ENCODE measurements around the gene TNNC2. TPM values are rescaled to one million over a fixed set of nuclear protein-coding genes. Genes with fewer than 3 reads are reported as not detected.
A peak's percentile ranks its signal among the peaks of the same experiment; 100 is the strongest.

Gene TNNC2
- total and polyA plus RNA-seq, 9 of the 15 experiments (the other 6 are each of a cell fraction or from before 2014, with no cell fraction given): not detected

DNA sequence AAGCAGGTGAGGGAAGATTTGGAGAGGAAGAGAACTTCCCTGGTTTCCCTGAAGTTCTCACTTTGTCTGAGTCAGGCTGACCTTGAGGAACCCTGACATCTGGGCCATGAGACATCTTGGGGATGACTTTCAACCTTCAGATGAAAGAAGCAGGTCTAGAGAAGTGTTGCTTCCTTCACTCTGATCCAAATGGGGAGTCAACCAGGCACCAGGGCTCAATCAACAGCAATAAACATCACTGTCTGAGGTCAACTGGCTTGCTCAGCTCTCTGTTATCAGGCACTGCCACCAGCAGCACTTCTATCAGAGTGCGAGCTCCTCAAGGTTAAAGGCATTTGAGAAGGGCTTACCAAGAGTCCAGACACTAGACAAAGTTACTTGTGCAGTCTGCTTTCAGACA, 23.8 kb upstream of the TNNC2 start (continued):
- TF ChIP-seq GABPB1 (CRISPR knock-in tag; IDR thresholded peaks at IDR 0.05): 0 out of 2 replicates have a peak, but pooled peaks have one; percentile 22
- TF ChIP-seq, protein P1, sequence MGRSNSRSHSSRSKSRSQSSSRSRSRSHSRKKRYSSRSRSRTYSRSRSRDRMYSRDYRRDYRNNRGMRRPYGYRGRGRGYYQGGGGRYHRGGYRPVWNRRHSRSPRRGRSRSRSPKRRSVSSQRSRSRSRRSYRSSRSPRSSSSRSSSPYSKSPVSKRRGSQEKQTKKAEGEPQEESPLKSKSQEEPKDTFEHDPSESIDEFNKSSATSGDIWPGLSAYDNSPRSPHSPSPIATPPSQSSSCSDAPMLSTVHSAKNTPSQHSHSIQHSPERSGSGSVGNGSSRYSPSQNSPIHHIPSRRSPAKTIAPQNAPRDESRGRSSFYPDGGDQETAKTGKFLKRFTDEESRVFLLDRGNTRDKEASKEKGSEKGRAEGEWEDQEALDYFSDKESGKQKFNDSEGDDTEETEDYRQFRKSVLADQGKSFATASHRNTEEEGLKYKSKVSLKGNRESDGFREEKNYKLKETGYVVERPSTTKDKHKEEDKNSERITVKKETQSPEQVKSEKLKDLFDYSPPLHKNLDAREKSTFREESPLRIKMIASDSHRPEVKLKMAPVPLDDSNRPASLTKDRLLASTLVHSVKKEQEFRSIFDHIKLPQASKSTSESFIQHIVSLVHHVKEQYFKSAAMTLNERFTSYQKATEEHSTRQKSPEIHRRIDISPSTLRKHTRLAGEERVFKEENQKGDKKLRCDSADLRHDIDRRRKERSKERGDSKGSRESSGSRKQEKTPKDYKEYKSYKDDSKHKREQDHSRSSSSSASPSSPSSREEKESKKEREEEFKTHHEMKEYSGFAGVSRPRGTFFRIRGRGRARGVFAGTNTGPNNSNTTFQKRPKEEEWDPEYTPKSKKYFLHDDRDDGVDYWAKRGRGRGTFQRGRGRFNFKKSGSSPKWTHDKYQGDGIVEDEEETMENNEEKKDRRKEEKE (IDR thresholded peaks at IDR 0.05; ENCODE audit: borderline replicate concordance in 1 of 2, control insufficient read depth in 1 of 2, low read depth in 2 of 2, low read length in 1 of 2): no peak
- peak; percentile 40; the same call in 1 of the 2 replicates for TF ChIP-seq NR2C1 (IDR thresholded peaks at IDR 0.05)
- TF ChIP-seq NR2C1 (tag; IDR thresholded peaks at IDR 0.05): peak; percentile 73
- no peak for TF ChIP-seq HLTF (IDR thresholded peaks at IDR 0.05)
- no peak for TF ChIP-seq XRCC5 (IDR thresholded peaks at IDR 0.05; ENCODE audit: low read depth, low read length)
- no peak for TF ChIP-seq CCNT2 (IDR thresholded peaks at IDR 0.05; ENCODE audit: borderline replicate concordance, extremely low read depth, insufficient read length, low read depth, low read length)
- no peak for TF ChIP-seq ILK (tag; IDR thresholded peaks at IDR 0.05; ENCODE audit: borderline replicate concordance, low read depth)
- TF ChIP-seq RAD51 (IDR thresholded peaks at IDR 0.05; ENCODE audit: borderline replicate concordance, low read depth): no peak
- TF ChIP-seq OTX1 (CRISPR knock-in tag; IDR thresholded peaks at IDR 0.05): no peak
- no peak for TF ChIP-seq HMG20A (CRISPR knock-in tag; conservative IDR thresholded peaks at IDR 0.05)
- TF ChIP-seq, protein P2, sequence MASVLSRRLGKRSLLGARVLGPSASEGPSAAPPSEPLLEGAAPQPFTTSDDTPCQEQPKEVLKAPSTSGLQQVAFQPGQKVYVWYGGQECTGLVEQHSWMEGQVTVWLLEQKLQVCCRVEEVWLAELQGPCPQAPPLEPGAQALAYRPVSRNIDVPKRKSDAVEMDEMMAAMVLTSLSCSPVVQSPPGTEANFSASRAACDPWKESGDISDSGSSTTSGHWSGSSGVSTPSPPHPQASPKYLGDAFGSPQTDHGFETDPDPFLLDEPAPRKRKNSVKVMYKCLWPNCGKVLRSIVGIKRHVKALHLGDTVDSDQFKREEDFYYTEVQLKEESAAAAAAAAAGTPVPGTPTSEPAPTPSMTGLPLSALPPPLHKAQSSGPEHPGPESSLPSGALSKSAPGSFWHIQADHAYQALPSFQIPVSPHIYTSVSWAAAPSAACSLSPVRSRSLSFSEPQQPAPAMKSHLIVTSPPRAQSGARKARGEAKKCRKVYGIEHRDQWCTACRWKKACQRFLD (CRISPR knock-in tag; IDR thresholded peaks at IDR 0.05): no peak
- TF ChIP-seq SRSF1 (IDR thresholded peaks at IDR 0.05; ENCODE audit: low read depth, low read length): no peak
- no peak for TF ChIP-seq GATAD2A (IDR thresholded peaks at IDR 0.05)
- TF ChIP-seq NR3C1 (CRISPR knock-in tag; IDR thresholded peaks at IDR 0.05): no peak
- TF ChIP-seq, protein P3, sequence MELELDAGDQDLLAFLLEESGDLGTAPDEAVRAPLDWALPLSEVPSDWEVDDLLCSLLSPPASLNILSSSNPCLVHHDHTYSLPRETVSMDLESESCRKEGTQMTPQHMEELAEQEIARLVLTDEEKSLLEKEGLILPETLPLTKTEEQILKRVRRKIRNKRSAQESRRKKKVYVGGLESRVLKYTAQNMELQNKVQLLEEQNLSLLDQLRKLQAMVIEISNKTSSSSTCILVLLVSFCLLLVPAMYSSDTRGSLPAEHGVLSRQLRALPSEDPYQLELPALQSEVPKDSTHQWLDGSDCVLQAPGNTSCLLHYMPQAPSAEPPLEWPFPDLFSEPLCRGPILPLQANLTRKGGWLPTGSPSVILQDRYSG (tag; conservative IDR thresholded peaks at IDR 0.05; ENCODE audit: low read depth): no peak
- peak; percentile 43 to 55; a peak in 2 of 4 replicates for TF ChIP-seq FOXK2 (conservative IDR thresholded peaks at IDR 0.05 in 1 of 2, IDR thresholded peaks at IDR 0.05 in 1 of 2; ENCODE audit: low read depth in 2 of 2)
- TF ChIP-seq HIVEP1 (CRISPR knock-in tag; IDR thresholded peaks at IDR 0.05): no peak
- TF ChIP-seq IFI16 (CRISPR knock-in tag; IDR thresholded peaks at IDR 0.05): no peak
- no peak for TF ChIP-seq MYNN (IDR thresholded peaks at IDR 0.05)
- TF ChIP-seq MYNN (CRISPR knock-in tag; IDR thresholded peaks at IDR 0.05): no peak
- TF ChIP-seq JUN (IDR thresholded peaks at IDR 0.05; ENCODE audit: borderline replicate concordance, low read depth, low read length): no peak
- no peak for TF ChIP-seq JUN (CRISPR knock-in tag; IDR thresholded peaks at IDR 0.05; ENCODE audit: borderline replicate concordance)
- no peak for TF ChIP-seq CSDE1 (IDR thresholded peaks at IDR 0.05)
- peak; percentile 59 for TF ChIP-seq LEF1 (IDR thresholded peaks at IDR 0.05)
- no peak for TF ChIP-seq ZNF134 (CRISPR knock-in tag; conservative IDR thresholded peaks at IDR 0.05)
- no peak for TF ChIP-seq ZNF224 (CRISPR knock-in tag; IDR thresholded peaks at IDR 0.05)

Data from K562 (cell line).